Stimulated activated CD4-positive, alpha-beta T cell treated with anti-CD3 and anti-CD28 coated beads, TNF-alpha, amount 100 ng/mL, for 4 hours (primary cell): ENCODE results near the gene MAPK8IP2.
"Not testable (repeated sequence)": the region's sequence is repeated elsewhere in the genome, so short reads cannot be mapped to it uniquely, and the experiment has no call there.

Source experiments
- DNase-seq, 3 experiments: peaks; one replicate each; pipeline ENCODE4 v3.0.0-alpha.2; 2020; ENCODE audit warnings: low read depth in 3 of 3

Gene MAPK8IP2

GRCh38 chr22:50612528-50613221, 12.1 kb downstream of the MAPK8IP2 start:
- no peak for DNase-seq

GRCh38 chr22:50613291-50613981, 12.8 kb downstream of the MAPK8IP2 start:
- no peak for DNase-seq

- DNase-seq = not testable (repeated sequence)
Observed at GRCh38 chr22:50614296-50614695, 13.7 kb downstream of the MAPK8IP2 start.

DNA sequence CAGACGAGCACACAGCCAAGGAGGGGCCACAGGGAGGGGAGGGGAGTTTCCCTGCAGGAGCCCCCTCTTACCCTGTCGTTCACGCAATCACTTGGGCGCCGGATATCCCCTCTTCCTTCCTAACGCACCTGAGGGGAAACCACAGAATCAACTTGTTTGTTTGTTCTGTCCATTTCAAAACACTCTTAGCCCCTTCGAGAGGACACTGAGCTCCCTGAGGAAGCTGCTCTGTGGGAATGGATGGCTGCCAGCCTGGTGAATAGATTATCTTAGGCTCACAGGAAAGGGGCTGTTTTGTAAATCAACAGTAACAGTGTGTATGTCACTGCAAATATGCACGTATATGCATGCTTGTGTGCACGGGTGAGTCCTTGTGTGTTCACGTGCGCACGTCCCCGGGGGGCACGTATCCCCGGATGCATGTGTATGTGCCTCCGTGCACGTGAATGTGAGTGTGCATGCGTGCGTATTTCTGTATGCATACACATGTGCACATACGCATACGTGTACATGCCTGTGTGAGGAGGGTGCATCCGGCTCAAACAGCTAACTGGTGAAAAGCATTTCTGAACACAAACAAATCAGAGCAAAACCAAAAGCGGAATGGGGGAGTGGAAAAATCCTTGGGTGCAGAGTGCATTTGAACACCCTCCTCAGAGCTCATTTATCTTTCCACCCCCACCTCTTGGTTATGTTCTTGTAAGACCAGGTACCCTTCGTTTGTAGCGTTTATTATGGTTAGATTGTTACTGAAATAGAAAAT, 20.2 kb downstream of the MAPK8IP2 start:
- peak in 1 of 3 experiments; percentile 14 for DNase-seq

DNA sequence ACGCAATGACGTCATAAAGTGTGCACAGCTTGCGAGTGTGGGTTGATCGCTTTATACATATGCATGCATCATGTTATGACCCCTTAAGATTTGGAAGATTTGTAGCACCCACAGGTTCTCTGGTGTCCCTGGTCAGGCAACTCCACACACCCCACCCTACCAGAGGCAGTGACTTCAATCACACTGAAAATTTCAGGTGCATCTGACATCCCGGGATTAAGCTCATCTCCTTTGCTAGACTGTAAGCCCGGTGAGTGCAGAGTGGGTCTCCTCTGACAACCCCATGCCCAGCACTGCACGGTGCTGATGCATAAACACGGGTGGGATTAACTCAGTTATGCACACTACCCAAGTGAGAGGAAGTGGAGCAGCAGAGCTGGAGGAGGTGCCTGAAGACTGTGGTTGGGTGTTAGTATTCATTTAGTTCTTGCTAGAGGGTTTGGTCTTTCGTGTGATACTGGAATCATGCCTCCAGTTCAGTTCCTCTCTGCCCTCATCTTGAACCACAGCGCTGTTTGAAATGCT, 20.8 kb downstream of the MAPK8IP2 start:
- DNase-seq = peak in 1 of 3 experiments; percentile 19

- no peak for DNase-seq
Observed at GRCh38 chr22:50621948-50622722, 21.5 kb downstream of the MAPK8IP2 start.

DNA sequence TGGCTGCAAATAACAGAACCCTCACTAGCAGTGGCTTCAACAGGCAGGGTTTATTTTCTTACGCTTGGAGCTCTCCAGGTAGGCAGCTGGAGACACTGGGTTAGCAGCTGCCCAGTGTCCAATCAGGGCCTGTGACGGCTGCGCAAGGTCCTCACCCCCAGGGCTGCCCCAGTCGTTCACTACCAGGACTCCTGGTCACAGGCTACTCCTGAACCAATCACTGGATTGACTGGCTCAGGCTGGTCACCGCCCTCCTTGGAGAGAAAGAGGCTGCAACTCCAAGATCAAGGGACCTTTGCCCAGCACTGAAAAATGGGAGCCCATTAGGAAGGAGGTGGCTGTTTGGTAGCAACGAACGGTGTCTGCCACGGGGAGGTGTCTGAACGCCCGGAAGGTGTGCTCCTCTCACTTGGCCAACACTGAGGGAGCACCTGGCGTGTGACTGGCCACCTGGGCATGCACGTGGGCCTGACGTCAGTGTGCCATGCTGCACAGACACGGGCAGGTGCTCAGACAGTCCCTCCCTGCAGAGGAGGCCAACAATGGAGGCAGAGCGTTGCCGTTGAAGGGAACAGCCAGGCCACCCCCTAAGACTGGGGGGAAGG, 22.2 kb downstream of the MAPK8IP2 start:
- no peak for DNase-seq

- no peak for DNase-seq
Observed at GRCh38 chr22:50624347-50625130, 23.9 kb downstream of the MAPK8IP2 start.

DNA sequence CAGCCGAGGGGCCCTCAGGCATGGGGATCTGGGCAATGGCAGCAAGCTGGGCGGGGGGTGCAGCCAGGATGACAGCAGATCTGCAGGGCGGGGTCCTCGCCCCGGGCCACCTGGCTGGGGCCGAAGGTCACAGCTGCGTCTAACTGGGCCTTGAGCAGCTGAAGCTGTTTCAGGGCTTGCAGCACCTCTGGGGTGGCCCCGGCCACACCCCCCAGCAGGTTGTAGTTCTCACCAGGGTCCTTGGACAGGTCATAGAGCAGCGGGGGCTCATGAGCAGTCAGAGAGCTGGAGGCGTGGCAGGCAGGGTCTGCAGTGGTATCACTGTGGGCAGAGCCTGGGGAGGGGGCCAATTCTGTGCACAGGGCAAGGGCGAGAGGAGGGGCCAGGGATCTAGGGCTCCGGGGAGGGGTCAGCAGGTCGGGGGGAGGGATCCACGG, 24.6 kb downstream of the MAPK8IP2 start:
- no peak for DNase-seq

- DNase-seq = no peak
Observed at GRCh38 chr22:50625568-50626313, 25.1 kb downstream of the MAPK8IP2 start.

- no peak for DNase-seq
Observed at GRCh38 chr22:50626314-50626849, 25.8 kb downstream of the MAPK8IP2 start.

DNA sequence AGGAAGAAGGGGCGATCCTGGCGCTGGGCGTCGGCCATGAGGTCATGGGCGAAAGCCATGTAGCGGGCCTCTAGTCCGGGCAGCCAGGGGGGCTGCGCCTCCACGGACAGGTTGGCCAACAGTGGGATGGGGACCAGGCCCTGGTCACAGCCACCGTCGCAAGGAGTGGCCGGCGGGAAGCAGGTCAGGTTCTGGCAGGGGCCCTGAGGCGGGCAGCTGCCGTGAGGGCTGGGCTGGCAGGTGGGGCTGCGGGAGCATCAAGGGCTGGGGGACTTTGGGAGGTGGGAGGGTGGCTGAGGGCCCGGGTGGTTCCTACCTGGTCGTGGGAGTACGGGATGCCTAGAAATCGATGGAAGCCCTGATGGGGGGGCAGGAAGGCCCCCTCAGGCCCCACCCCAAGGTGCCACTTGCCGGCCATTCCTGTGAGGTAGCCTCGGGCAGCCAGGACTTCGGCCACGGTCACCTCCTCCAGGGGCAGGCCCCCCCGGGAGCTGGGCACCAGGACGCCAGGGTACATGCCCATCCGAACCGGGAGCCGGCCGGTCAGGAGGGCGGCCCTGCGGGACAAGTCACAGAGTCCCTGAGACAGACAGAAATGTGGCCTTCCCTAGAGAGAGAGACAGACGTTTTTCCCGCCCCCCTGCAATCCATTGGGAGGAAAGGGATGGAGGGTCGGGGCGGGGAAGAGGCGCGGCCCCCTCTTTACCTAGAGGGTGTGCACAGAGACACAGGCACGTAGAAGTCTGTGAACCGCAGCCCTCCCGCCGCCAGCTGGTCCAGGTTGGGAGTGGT, 26.5 kb downstream of the MAPK8IP2 start:
- DNase-seq = no peak

DNA sequence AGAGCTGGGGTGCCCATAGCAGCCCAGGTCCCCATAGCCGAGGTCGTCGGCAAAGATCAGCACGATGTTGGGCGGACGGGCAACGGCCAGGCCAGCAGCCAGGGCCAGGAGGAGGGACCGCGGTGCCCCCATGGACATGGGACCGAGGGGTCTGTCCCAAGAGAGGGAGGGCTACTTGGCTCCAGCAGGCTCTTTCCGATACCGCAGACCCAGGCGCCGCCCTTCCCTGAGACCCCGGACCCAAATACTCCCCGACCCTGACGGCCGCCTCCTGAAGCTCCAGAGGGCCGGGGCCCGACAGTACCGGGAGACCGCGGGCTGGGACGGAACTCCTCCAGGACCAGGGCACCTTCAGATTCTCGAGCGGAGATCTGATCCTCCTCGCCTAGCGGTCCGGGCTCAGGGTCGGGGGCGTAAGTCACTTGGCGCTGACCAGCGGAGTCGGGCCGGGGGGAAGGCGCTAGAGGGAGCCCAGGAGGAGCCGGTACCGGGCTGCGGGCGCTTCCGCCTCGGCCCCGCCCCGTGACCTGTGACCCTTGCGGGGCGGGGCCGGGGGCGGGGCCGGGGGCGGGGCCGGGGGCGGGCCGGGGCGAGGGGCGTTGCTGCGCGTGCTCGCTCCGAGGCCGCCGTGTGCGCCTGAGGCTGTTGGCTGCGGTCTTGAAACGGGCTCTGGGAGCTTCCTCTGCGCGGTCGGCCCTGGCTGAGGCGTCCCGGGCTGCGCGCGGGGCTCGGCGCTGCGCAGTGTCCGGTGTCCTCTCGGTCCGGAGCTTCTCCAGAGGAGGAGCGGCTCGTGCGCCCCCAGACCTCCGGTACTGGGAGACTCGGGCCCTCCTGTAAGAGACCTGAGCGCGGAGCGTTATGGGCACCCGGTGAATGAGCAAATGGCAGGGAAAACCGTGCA, 27.3 kb downstream of the MAPK8IP2 start, which contains the start of gene ARSA:
Gene ARSA (minus strand): TSS at position 511 of the 901 bp plus-strand sequence. CDS start 373 bp downstream, at position 138.
- peak; percentile 55 to 61 (median 58) for DNase-seq

DNA sequence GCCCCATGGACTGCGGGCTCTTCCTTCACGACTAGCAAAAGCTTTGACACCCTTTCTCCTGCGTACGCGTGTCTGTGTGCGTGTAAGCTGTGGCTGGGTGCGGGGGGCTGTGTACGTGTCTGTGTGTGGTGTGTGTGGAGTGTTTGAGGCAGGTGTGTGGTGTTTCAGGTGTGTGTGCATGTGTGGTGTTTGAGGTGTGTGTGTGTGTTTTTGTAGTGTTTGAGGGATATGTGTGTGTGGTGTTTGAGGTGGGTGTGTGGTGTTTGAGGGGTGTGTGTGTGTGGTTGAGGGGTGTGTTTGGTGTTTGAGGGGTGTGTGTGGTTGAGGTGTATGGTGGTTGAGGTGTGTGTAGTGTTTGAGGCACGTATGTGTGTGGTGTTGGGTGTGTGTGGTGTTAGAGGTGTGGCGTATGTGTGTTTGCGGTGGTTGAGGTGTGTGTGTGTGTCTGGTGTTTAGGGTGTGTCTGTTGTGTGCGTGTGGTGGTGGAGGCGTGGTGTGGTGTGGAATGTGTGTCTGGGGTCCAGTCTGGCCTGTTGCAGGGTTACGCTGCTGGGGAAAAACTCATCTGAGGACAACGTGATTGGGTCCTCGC, 28.0 kb downstream of the MAPK8IP2 start:
- no peak for DNase-seq

DNA sequence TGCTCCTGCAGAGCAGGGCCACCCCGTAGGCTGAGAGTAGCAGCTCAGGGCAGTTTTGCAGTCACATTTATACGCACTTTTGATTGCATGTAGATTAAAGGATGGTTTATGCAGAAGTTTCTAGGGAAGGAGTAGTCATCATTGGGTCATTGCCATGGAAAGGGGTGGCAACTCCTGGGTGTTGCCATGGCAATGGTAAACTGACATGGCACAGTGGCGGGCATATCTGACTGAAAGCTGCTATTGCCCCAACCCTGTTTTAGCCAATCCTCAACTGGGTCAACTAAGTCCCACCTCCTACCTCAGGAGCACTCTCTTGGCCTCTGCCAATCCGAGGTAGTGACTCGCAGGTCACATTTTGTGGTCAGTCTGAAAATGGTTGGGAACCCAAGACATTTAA, 29.8 kb downstream of the MAPK8IP2 start:
- DNase-seq = no peak

DNA sequence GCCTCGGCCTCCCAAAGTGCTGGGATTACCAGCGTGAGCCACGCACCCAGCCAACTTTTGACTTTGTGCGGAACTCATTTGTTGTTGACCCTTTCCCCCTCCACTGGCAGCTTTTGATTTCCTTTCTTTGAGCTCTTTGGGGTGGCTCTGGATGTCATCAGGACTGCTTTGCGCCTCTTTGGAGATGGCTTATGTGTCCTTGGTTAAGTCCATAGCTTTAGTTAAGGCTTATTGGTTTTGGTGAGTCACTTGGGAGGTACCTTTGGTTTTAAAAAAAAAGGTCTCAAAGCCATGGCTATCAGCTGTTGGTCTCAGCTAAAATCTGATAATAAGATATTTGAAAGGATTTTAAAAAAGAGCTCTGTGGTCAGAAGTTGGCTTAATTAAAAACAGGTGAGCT, 32.5 kb downstream of the MAPK8IP2 start:
- no peak for DNase-seq

DNA sequence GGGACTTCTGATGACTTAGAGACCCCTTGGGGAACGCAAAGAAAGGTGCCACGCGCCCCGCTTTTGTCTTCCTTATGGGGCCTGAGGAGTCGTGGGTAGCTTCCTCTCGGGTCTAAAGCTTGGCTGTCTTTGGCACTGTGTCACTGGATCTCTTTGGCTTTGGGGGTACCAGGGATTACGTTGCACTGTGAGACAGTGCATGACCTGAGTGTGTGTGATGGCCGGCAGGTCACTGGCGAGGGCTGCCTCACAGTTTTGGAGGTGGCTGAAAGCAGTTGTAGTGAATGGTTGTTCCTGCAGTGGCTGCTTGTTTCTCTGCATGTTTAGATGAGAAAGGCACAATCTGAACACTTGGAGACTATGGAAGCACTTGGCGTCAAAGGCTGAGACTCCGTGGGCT, 33.2 kb downstream of the MAPK8IP2 start:
- DNase-seq = no peak
